PC-9 (cell line): ENCODE measurements around the gene FHAD1.

ENCODE experiments used
- CTCF ChIP-seq: fragments of 200-600 bp; sonication (generic); conservative IDR thresholded peaks from 2 replicates; pipeline ENCODE4 v1.6.1; 2017; ENCODE audit warnings: mixed run types, antibody characterized with exemption, mild to moderate bottlenecking, moderate library complexity
- EZH2 ChIP-seq: fragments of 200-600 bp; sonication (generic); IDR thresholded peaks from 2 replicates; pipeline ENCODE4 v1.8.0; 2017; ENCODE audit warnings: antibody characterized with exemption, low read depth

GRCh38 chr1:15309687-15310086, 62.7 kb downstream of the FHAD1 start:
- TF ChIP-seq CTCF (no peak), EZH2 (no peak)
